GM18907 (cell line): ENCODE measurements around the gene KIAA1210.
"Not testable (repeated sequence)": the region's sequence is repeated elsewhere in the genome, so short reads cannot be mapped to it uniquely, and the experiment has no call there.

Source experiments
- ATAC-seq: cut with Tn5 transposase; IDR thresholded peaks from one replicate; pipeline ENCODE4 v1.9.1; 2021; ENCODE audit warnings: mild to moderate bottlenecking, moderate library complexity; ENCODE audit not compliant: unreplicated experiment

KIAA1210 gene

GRCh38 chrX:119040432-119040831 is 87.2 kb downstream of the KIAA1210 start:
- ATAC-seq: no peak

- ATAC-seq: no peak
These were observed 91.2 kb downstream of the KIAA1210 start for GRCh38 chrX:119036107-119037029.

- ATAC-seq: no peak
These were observed 96.6 kb downstream of the KIAA1210 start for GRCh38 chrX:119030990-119031389.

GRCh38 chrX:119029656-119030055 is 98.0 kb downstream of the KIAA1210 start:
- ATAC-seq: not testable (repeated sequence)

DNA sequence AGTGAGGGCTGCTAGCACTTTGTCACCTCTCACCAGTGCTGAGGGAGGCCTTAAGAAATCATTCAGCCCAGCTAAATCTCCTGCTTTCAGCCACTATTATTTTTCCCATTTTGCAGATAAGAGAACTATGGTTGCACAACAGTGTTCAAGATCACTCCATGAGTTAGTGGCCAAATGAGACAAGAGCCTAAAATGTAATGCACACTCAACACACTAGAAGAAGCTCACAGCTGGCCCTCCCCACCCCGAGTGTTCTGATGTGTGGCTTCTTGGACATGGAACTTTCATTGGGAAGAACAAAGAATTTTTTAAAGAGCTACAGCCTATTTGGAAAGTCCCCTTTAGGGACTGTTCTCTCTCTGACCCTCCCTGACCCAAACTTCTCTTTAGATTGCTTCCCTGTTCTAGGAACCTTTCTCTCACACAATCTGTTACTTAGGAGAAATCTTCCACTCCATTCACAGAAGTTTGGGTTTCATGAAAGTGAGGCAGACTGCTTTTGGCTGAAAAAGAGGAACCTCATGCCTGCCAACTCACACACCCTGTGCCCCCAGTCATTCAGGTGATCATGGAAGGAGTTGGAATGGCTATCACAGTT is 98.8 kb downstream of the KIAA1210 start:
- no peak for ATAC-seq
